Measurements from ENCODE around the gene MORC3. TPM values are rescaled to one million over a fixed set of nuclear protein-coding genes. Genes with fewer than 3 reads are reported as not detected.
"Not testable (repeated sequence)": the region's sequence is repeated elsewhere in the genome, so short reads cannot be mapped to it uniquely, and the experiment has no call there.

The MORC3 gene
- total RNA-seq, 1 experiment from 2014 or later = 21.7 TPM

DNA sequence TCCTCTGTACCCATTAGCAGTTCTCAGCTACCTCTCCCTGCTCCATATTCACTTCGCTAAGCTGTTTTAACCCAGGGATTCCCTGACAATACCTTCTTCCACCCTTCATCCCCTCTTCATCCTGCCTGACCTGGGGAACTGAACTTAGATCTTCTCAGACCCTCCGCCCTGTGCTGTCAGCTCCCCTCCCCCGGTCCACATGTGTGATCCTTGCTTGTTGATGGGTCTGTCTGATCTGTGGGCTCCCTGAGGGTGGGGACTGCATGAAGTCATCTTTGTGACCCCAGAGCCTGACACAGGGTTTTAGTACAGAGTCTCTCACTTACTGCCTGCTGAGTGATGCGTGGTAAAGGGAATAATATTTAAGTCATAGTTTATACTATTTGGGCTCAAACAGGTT, 77.0 kb downstream of the MORC3 start:
- no peaks in the 10 kb centered on the region for H3K27me3 ChIP-seq
- DNase-seq = no peak
- no peak overlapping the region for H3K4me3 ChIP-seq
- H3K9me3 ChIP-seq = no peaks in the 10 kb centered on the region
- H3K36me3 ChIP-seq = peaks cover 27% of the 10 kb centered on the region

DNA sequence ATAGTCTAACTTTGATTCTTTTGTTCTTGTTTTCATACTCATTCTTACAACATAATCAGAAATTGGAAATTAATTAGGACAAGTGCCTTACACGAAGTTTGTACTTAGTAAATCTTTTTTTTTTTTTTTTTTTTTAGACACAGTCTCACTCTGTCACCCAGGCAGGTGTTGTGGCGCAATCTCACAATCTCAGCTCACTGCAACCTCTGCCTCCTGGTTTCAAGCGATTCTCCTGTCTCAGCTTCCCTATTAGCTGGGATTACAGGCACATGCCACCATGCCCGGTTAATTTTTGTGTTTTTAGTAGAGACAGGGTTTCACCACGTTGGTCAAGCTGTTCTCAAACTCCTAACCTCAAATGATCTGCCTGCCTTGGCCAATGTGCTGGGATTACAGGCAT, 77.6 kb downstream of the MORC3 start:
- no peak for DNase-seq
- no peaks in the 10 kb centered on the region for H3K27me3 ChIP-seq
- peaks cover 32% of the 10 kb centered on the region for H3K36me3 ChIP-seq
- no peaks in the 10 kb centered on the region for H3K9me3 ChIP-seq
- H3K4me3 ChIP-seq = no peak overlapping the region

DNA sequence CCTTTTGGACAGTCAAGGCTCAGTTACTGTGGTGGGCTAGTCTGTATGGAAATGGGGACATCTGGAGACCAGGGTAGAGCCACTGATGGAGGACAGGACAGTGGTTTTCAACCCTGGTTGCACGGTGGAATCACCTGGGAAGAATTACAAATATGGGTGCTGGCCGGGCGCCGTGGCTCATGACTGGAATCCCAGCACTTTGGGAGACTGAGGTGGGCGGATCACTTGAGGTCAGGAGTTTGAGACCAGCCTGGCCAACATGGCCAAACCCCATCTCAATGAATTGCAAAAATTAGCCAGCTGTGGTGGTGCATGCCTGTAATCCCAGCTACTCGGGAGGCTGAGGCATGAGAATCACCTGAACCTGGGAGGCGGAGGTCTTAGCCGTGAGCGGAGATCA, 79.7 kb downstream of the MORC3 start:
- H3K9me3 ChIP-seq, H3K27me3 ChIP-seq, H3K4me3 ChIP-seq, DNase-seq: not testable (repeated sequence)
- peaks cover 37% of the 10 kb centered on the region for H3K36me3 ChIP-seq

DNA sequence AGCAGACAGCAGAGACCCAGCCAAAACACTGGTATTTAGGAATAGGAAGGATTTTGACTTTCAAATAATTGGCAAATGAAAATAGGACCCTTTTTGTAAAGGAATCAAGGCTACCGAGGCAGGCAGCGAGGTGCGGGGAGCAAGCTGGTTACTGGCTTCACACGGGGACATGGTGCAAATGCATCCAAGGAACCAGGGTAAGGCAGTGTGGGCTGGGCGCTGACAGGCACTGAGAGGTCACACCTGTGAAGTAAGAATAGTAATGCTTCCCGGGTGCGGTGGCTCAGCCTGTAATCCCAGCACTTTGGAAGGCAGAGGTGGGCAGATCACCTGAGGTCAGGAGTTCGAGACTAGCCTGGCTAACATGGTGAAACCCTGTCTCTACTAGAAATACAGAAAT, 80.7 kb downstream of the MORC3 start:
- no peak overlapping the region for H3K4me3 ChIP-seq
- H3K36me3 ChIP-seq = peaks cover 32% of the 10 kb centered on the region
- DNase-seq = no peak
- no peaks in the 10 kb centered on the region for H3K9me3 ChIP-seq
- no peaks in the 10 kb centered on the region for H3K27me3 ChIP-seq

DNA sequence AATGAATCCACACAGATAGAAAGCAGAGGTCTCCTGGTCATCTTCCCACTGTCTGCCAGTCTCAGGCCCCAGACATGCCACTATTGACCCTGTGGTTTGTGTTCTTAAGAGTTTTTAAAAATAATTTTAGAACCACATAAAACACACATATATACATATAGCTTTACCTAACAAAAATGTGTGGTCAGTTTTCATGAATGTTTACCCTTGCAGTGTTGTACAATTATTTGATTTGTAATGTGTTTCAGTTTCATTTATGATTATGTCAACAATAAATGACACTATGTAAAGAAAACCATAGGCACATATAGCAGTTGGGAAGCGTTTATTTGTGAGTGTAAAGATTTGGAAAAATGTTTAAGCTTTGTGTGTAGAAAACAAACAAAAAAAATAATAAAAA, 82.3 kb downstream of the MORC3 start:
- H3K4me3 ChIP-seq = no peak overlapping the region
- peaks cover 29% of the 10 kb centered on the region for H3K36me3 ChIP-seq
- no peak for DNase-seq
- H3K27me3 ChIP-seq = no peaks in the 10 kb centered on the region
- H3K9me3 ChIP-seq = no peaks in the 10 kb centered on the region

DNA sequence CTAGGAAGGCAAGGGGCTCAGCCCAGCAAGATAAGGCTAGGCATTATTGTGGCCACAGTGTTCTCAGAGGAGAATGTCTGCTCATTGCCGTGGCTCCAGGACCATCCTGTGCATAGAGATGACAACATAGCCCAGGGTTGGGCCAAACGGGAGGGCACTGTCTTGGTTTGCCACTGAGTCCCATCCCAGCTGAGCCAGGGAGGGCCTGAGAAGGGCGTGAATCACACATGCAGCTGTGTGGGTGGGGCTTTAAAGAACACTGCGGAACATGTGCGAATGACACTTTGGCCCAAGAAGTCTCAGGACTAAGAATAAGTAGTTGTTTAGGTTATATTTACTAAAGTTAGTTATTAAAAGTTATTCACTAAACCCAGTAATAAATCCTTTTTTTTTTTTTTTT, 83.7 kb downstream of the MORC3 start:
- DNase-seq = no peak

DNA sequence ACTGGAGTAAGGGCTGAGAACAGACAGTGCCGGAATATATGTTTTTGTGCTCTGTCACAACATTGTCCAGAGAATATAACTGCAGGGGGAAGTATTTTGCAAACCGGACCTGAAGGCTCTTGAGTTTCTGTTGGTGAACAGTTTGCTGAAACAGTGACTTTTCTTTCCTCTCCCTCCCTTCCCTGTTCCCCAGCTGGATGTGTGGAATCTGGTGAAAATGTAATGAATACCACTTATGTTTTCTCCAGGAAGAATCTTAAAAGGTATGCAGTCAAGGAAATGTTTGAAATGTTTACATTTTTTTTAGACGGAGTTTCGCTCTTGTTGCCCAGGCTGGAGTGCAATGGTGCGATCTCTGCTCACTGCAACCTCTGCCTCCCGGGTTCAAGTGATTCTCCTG, 88.6 kb downstream of the MORC3 start:
- Histone ChIP-seq H3K36me3 (peaks cover 16% of the 10 kb centered on the region), H3K27me3 (no peaks in the 10 kb centered on the region), H3K4me3 (no peak overlapping the region), H3K9me3 (no peaks in the 10 kb centered on the region)
- DNase-seq = no peak

More for the DNA sequence above, 83.7 kb downstream of the MORC3 start:
- Histone ChIP-seq H3K4me3 (no peak overlapping the region), H3K27me3 (no peaks in the 10 kb centered on the region), H3K36me3 (peaks cover 27% of the 10 kb centered on the region), H3K9me3 (no peaks in the 10 kb centered on the region)

DNA sequence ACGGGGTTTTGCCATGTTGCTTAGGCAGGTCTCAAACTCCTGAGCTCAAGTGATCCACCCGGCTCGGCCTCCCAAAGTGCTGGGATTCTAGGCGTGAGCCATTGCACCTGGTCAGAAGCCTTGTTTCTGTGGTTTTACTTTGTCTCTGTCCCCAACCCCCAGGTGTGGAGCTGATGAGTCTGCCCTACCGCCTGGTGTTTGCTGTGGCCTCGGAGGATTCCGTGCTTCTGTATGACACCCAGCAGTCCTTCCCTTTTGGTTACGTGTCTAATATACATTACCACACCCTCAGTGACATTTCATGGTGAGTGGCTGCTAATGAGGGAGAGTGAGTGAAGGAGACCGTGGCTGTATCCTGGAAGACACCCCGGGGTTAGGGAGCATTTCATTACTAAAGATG, 91.3 kb downstream of the MORC3 start:
- Histone ChIP-seq H3K9me3 (no peaks in the 10 kb centered on the region), H3K4me3 (no peak overlapping the region), H3K36me3 (peaks cover 22% of the 10 kb centered on the region), H3K27me3 (no peaks in the 10 kb centered on the region)
- no peak for DNase-seq

DNA sequence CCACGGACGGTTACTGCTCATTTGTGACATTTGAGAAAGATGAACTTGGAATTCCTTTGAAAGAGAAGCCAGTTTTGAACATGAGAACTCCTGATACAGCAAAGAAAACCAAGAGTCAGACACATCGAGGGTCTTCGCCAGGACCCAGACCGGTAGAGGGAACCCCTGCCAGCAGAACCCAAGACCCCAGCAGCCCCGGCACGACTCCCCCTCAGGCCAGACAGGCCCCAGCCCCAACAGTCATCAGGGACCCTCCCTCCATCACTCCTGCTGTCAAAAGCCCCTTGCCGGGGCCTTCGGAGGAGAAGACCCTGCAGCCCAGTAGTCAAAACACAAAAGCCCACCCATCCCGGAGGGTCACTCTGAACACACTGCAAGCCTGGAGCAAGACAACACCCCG, 92.9 kb downstream of the MORC3 start:
- no peaks in the 10 kb centered on the region for H3K27me3 ChIP-seq
- no peak for DNase-seq
- no peaks in the 10 kb centered on the region for H3K9me3 ChIP-seq
- peaks cover 26% of the 10 kb centered on the region for H3K36me3 ChIP-seq
- no peak overlapping the region for H3K4me3 ChIP-seq

DNA sequence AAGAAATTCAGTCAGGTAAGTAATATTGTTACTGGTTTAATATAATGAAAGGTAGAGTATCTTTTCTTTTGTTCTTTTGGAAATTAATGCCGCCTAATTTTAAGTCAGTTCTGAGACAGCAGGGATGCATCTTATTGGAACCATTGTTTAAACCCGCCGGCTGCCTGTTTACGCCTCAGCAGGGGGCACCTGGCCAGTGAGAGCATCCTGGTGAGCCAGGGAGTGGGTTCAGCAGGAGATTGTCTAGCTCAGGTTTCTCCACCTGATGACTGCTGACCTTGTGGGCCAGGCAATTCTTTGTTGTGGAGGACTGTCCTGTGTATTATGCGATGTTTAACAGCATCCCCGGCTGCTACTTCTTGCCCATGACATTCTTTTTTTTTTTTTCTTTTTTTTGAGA, 95.4 kb downstream of the MORC3 start:
- H3K4me3 ChIP-seq = no peak overlapping the region
- no peak for DNase-seq
- H3K9me3 ChIP-seq = no peaks in the 10 kb centered on the region
- peaks cover 25% of the 10 kb centered on the region for H3K36me3 ChIP-seq
- H3K27me3 ChIP-seq = no peaks in the 10 kb centered on the region; the same call in 1 of the 2 replicates

DNA sequence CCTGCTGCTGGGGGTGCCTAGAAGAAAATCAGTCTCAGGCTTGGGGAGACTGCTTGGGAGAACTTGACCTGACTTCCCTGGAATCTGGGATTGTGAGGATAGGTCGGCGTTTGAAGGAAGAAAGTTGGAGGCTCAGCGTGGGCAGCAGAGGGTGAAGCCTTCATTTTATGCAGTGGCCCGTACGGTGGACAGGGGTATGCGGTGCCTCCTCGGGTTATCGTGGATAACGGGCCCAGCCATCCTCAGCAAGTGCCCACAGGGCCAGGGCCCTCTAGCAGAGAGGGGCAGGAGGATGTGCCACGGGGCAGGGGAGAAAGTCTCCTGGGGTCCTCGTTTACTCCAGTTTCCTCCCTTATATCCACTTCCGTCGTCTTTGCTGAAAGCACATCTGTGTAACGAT, 99.2 kb downstream of the MORC3 start:
- Histone ChIP-seq H3K27me3 (no peaks in the 10 kb centered on the region; the same call in 1 of the 2 replicates), H3K9me3 (no peaks in the 10 kb centered on the region), H3K36me3 (peaks cover 13% of the 10 kb centered on the region), H3K4me3 (no peak overlapping the region)
- DNase-seq = no peak

DNA sequence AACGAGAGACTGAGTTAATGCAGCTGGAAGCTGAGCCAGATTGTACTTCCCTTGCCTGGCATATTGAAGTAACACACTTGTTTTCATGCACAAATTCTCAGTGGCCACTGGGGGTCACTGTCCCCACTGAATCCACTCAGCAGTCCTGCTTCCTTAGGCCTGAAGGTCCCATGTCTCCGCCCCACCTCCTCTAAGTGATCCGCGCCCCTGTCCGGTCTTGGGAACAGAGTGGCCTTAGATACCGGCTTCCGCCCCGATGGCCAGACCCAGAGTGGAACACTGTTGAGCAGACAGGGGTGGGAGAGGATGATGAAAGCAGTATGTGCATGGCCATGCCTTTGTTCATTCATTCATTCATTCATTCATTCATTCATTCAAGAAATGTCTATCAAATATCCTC, 100.0 kb downstream of the MORC3 start:
- Histone ChIP-seq H3K27me3 (no peaks in the 10 kb centered on the region; the same call in 1 of the 2 replicates), H3K9me3 (no peaks in the 10 kb centered on the region), H3K36me3 (peaks cover 10% of the 10 kb centered on the region), H3K4me3 (no peak overlapping the region)
- peak; percentile 65 for DNase-seq

DNA sequence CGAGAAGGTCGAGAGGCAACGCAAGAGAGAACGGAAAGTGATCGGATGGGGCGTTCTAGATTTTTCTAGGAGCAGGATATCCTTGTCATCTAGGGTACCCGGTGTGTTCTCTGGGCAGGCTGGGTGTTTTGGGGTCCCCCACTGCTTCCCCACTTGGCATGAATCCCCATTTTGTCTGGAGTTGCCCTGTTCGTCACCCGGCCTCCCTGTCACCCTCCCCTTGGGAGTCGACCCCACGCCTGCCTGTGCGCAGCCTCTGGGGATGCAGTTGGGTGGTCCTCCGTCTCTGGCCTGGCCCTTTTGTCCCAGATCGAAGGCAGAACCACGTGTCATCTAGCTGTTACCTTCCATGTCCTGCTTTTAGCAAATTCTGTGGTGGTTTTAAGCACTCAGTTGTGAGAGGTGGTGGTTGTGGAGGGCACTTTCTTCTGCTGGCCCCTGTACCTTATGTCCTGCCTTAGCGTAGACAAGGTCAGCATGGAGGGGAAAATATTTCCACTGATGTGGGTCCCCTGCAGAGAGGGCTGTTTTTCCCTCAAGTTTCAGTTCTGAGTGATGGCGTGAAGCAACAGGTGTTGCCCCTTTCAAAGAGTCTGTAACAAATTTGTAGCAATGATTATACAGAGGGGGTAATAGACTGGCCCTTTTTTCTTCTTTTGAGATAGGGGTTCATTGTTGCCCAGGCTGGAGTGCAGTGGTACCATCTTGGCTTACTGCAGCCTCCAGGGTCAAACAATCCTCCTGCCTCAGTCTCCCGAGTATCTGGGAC, 100.8 kb downstream of the MORC3 start:
- no peak for DNase-seq
- Histone ChIP-seq H3K4me3 (no peak overlapping the region), H3K9me3 (no peaks in the 10 kb centered on the region), H3K36me3 (peaks cover 6% of the 10 kb centered on the region), H3K27me3 (no peaks in the 10 kb centered on the region; the same call in 1 of the 2 replicates)

DNA sequence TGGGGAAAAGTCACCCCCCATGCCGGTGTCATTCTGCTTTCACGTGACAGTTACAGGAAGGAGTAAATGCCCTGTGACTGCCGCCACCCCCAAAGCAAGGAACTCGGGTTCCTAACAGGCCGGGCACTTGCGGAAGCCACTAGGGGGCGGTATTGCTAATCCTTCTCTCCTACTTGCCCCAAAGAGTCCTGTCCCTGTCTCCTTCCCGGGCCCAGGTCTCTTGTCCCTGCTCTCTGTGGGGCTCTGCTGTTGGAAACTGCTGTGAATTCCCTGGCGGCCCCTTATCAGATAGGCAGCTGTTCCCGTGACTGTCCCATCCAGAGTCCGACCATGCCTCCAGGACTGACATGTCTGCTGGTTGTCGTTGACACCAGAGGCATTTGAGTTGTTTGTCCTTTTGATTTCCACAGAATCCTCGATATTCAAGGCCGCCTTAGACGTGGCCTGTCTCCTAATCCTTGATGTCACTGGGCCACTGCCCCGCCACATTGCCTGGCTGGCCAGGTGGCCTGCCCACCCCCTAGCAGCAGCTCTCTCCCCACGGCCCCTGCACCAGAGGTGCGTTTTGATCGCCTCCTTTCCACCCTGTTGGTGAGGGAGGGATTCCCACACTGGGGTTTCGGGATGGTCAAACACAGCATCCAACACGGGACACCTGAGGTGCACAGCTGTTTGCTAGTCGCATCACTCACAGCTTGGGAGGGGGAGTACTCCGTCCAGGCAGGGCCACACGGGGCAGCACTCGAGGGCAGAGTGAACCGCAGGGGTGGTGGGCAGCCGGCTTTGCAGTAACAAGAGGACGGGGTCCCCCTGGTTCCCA, 102.5 kb downstream of the MORC3 start:
- Histone ChIP-seq H3K9me3 (no peaks in the 10 kb centered on the region), H3K36me3 (peaks cover 2% of the 10 kb centered on the region; the same call in 1 of the 2 replicates), H3K4me3 (no peak overlapping the region), H3K27me3 (no peaks in the 10 kb centered on the region; the same call in 1 of the 2 replicates)
- peak; percentile 50 for DNase-seq

DNA sequence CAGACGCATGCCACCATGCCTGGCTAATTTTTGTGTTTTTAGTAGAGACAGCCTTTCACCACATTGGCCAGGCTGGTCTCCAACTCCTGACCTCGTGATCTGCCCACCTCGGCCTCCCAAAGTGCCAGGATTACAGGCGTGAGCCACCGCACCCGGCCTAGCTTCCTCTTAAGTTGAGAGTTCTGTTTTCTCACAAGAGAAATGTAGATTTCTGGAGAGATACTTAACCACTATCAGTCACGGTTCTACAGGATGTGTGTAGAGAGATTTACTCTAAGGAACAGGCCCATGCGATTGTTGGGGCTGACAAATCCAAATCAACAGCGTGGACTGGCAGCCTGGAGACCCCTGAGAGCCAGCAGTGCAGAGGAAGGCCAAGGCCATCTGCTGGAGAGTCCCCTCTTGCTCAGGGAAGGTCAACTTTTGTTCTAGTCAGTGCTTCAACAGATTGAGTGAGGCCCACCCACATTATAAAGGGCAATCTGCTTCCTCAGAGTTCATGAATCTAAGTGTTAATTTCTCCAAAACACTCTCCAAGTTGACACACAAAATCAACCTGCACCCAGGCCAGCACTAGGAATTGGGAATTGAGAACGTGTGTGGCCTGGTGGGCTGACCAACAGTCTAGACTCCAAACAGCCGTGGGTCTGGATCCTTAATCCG, 103.9 kb downstream of the MORC3 start:
- peaks cover 2% of the 10 kb centered on the region; the same call in 1 of the 2 replicates for H3K36me3 ChIP-seq
- no peaks in the 10 kb centered on the region; the same call in 1 of the 2 replicates for H3K27me3 ChIP-seq
- no peak for DNase-seq
- no peak overlapping the region for H3K4me3 ChIP-seq
- no peaks in the 10 kb centered on the region for H3K9me3 ChIP-seq

DNA sequence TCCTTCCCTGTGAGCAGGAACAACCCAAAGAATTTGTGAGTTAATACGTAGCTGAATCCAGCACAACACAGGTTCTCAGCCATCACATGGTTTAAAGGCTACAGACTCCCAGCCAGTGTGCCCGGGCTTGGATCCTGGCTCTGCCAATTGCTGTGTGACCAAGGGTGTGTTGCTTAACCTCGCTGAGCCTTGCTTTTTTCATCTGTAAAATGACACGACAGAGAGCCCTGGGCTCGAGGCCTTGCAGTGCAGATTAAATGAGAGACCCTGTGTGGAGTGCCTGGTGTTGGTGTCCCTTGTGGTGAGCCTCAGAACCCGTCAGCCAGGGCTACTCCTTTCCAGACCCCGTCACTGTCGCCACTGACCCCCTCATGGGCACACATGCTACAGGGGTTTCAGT, 104.6 kb downstream of the MORC3 start:
- H3K9me3 ChIP-seq = no peaks in the 10 kb centered on the region
- no peak for DNase-seq
- peaks cover 2% of the 10 kb centered on the region; the same call in 1 of the 2 replicates for H3K36me3 ChIP-seq
- H3K4me3 ChIP-seq = no peak overlapping the region
- no peaks in the 10 kb centered on the region; the same call in 1 of the 2 replicates for H3K27me3 ChIP-seq

DNA sequence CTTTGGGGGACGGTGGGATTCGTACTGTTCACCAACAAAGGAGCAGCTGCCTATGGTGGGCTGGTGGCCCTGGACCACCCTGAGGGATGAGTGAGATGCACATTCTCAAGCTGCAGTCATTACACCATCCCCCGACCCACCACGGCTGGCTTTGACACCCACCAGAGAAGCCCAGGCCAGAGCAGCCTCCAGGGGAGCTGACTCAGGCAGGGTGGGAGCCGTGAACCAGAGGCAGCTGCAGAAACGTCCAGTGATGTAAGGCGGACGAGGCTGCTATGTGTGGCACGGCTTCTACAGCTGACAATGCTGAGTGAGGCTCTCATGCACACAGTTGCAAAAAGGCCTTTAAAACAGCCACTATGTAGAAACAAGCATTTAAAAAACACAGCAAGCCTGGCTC, 105.3 kb downstream of the MORC3 start:
- Histone ChIP-seq H3K9me3 (no peaks in the 10 kb centered on the region), H3K36me3 (no peaks in the 10 kb centered on the region; the same call in 1 of the 2 replicates), H3K27me3 (no peaks in the 10 kb centered on the region), H3K4me3 (no peak overlapping the region)
- DNase-seq = no peak

Data from MG63 (cell line).